Esophagus (tissue), 2 donors: ENCODE measurements around the gene DUSP22. TPM values are rescaled to one million over a fixed set of nuclear protein-coding genes. Genes with fewer than 3 reads are reported as not detected.
A peak's percentile ranks its signal among the peaks of the same experiment; 100 is the strongest.
"Not testable (repeated sequence)": the region's sequence is repeated elsewhere in the genome, so short reads cannot be mapped to it uniquely, and the experiment has no call there.

Source experiments
- H3K27ac ChIP-seq, 2 donors: one replicate each; pipeline ENCODE4 v1.5.1; 2013; ENCODE audit warnings: low read depth in 2 of 2, mild to moderate bottlenecking in 2 of 2, inconsistent platforms in 1 of 2, low read length in 1 of 2, moderate library complexity in 1 of 2
- H3K27me3 ChIP-seq, 2 donors: one replicate each; pipeline ENCODE4 v1.6.1; 2013; ENCODE audit warnings: low read length in 2 of 2, control low read depth in 1 of 2, mild to moderate bottlenecking in 1 of 2; ENCODE audit not compliant: insufficient read depth in 2 of 2, control insufficient read depth in 1 of 2
- H3K36me3 ChIP-seq, 2 donors: one replicate each; pipeline ENCODE4 v1.6.1; 2013; ENCODE audit warnings: low read length in 1 of 2; ENCODE audit not compliant: control insufficient read depth in 2 of 2, insufficient read depth in 2 of 2
- H3K4me1 ChIP-seq, 2 donors: one replicate each; pipeline ENCODE4 v1.6.1; 2013; ENCODE audit warnings: low read length in 1 of 2; ENCODE audit not compliant: control insufficient read depth in 2 of 2, insufficient read depth in 2 of 2
- H3K4me3 ChIP-seq, 2 donors: one replicate each; pipeline ENCODE4 v1.5.1; 2013; ENCODE audit warnings: low read length in 2 of 2, mild to moderate bottlenecking in 2 of 2, low read depth in 1 of 2, moderate library complexity in 1 of 2
- H3K9me3 ChIP-seq, 2 donors: one replicate each; pipeline ENCODE4 v1.6.1; 2013; ENCODE audit warnings: mild to moderate bottlenecking in 2 of 2, low read depth in 1 of 2, low read length in 1 of 2, moderate library complexity in 1 of 2; ENCODE audit not compliant: control insufficient read depth in 2 of 2, insufficient read depth in 1 of 2
- WGBS, 2 donors: extraction: QIAGEN DNeasy Blood & Tissue Kit; methylation state at CpG; one replicate each; pipeline ENCODE4 v1.1.7; 2013; 5-methylcytosine and 5-hydroxymethylcytosine counted together
- polyA plus RNA-seq, 2 donors: library from polyadenylated mRNA; stranded (reverse); fragments of 200-250 nt; gene quantifications; one replicate each; pipeline ENCODE4 v1.2.3, GENCODE V29; 2013
- donor health status: healthy with polysubstance abuse.
- donor health status: Bipolar disorder and iron deficiency.

Gene DUSP22, protein sequence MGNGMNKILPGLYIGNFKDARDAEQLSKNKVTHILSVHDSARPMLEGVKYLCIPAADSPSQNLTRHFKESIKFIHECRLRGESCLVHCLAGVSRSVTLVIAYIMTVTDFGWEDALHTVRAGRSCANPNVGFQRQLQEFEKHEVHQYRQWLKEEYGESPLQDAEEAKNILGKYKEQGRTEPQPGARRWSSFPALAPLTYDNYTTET
- 10 to 100 TPM; 37.4 to 55.3 TPM for polyA plus RNA-seq

DNA sequence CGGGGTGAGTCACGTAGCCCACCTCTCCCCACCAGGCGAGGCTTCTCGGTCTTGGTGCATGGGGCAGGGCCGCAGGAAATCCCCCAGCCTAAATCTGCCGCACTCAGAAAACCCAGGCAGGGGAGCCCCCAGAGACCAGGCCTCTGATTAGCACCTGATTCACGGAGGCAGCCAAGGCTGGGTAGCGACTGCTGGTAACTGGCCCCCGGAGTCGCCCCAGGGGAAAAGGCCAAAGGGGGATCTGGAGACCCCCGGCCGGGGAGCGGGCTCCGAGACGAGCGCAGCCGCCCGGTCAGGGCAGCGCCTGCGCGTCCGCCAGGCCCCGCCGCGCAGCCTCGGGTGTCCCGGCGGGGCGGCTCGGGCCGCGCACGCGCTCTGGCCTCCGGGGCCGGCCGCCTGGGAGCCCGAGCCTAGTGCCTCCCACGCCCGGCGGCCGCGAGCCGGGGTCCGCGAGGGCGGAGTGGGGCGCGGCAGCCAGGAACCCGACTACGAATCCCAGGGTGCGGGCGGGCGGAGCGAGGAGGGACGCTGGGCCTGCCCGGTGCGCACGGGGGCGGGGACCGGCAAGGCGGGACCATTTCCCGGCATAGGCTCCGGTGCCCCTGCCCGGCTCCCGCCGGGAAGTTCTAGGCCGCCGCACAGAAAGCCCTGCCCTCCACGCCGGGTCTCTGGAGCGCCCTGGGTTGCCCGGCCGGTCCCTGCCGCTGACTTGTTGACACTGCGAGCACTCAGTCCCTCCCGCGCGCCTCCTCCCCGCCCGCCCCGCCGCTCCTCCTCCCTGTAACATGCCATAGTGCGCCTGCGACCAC, at the start of gene DUSP22:
DUSP22 (plus strand) TSS at position 791 of the 809 bp plus-strand sequence. CDS start 53 bp downstream, outside the sequence.
- Histone ChIP-seq H3K4me3 (peak within 1 kb of the TSS; percentile 41 to 72), H3K27ac (peak within 1 kb of the TSS; percentile 98 to 100), H3K9me3 (peaks cover 0 to 4% of the 10 kb centered on the region in 2 donors), H3K4me1 (peaks cover 3 to 6% of the 10 kb centered on the region in 2 donors), H3K36me3 (no peaks in the 10 kb centered on the region), H3K27me3 (no peaks in the 10 kb centered on the region)
- 27 to 29% methylated on average over 85 of the region's 85 CpGs for WGBS, 2 donors

DNA sequence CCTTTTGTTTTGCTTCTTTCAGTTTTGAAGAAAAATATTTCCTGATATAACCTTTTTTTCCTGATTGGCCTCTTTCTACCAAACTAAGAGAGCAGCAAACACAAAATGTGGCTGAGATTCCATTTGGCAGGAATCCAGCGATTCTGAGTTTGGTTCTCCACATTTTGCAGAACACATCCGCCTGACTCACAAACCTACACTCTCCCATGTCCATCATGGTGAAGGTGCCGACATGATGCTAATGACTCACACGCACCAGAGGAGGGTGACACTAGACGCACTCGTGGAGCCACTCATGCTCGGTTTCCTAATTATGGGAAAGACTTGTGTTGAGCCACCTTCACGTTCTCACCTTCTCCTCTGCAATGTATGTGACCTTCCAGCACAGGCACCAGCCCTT, 45.9 kb upstream of the DUSP22 start:
- no peaks in the 10 kb centered on the region for H3K4me1 ChIP-seq
- H3K9me3 ChIP-seq: no peaks in the 10 kb centered on the region
- H3K36me3 ChIP-seq: no peaks in the 10 kb centered on the region
- H3K27ac ChIP-seq: no peak overlapping the region
- no peak overlapping the region for H3K4me3 ChIP-seq
- 79 to 85% methylated on average over 8 of the region's 8 CpGs for WGBS, 2 donors
- no peaks in the 10 kb centered on the region for H3K27me3 ChIP-seq

DNA sequence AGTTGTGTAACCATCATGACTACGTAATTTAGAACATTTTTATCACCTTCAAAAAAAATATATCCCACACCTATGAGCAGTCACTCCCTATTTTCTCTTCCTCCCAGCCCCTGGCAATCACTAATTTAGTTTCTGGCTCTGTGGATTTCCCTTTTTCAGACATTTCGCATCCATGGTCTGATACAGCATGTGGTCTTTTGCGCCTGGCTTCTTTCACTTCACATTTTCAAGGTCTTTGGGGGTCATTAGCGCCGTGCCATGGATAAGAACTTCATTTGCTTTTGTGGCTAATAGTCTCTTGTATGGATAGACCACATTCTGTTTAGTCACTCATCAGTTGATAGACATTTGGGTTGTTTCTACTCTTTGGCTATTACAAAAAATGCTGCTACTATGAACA, 44.9 kb upstream of the DUSP22 start:
- no peaks in the 10 kb centered on the region for H3K27me3 ChIP-seq
- no peak overlapping the region for H3K27ac ChIP-seq
- H3K4me3 ChIP-seq: no peak overlapping the region
- WGBS, 2 donors: 78 to 92% methylated on average over 5 of the region's 5 CpGs
- no peaks in the 10 kb centered on the region for H3K4me1 ChIP-seq
- H3K36me3 ChIP-seq: no peaks in the 10 kb centered on the region
- no peaks in the 10 kb centered on the region for H3K9me3 ChIP-seq

DNA sequence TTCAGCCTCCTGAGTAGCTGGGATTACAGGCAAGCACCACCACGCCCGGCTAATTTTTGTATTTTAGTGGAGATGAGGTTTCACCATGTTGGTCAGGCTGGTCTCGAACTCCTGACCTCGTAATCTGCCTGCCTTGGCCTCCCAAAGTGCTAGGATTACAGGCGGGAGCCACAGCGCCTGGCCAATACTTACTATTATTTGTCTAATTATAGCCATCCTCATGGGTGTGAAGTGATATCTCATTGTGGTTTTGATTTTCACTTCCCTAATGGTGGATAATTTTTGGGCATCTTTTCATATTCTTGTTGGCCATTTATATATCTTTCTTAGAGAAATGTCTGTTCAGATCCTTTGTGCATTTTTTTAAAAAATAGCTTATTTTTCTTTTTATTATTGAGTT, 44.2 kb upstream of the DUSP22 start:
- H3K27me3 ChIP-seq, H3K4me3 ChIP-seq, H3K4me1 ChIP-seq, H3K9me3 ChIP-seq, H3K36me3 ChIP-seq, H3K27ac ChIP-seq: not testable (repeated sequence)
- 91% methylated on average over 6 of the region's 6 CpGs for WGBS, 2 donors

DNA sequence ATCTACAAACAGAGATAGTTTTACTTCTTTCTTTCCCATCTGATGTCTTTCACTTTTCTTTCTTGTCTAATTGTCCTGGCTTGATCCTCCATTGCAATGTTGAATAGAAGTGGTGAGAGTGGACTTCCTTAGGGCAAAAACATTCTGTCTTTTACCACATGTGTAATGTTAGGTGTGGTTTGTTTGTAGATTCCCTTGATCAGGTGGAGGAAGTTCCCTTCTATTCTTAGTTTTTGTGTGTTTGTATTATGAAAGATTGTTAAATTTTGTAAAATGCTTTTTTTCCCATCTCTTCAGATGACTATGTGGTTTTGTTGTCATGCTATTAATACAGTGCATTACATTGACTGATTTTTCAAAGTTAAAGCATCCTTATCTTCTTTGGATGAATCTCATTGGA, 41.6 kb upstream of the DUSP22 start:
- H3K27me3 ChIP-seq: no peaks in the 10 kb centered on the region
- H3K4me1 ChIP-seq: no peaks in the 10 kb centered on the region
- H3K9me3 ChIP-seq: no peaks in the 10 kb centered on the region
- no peak overlapping the region for H3K27ac ChIP-seq
- H3K4me3 ChIP-seq: no peak overlapping the region
- no peaks in the 10 kb centered on the region for H3K36me3 ChIP-seq

DNA sequence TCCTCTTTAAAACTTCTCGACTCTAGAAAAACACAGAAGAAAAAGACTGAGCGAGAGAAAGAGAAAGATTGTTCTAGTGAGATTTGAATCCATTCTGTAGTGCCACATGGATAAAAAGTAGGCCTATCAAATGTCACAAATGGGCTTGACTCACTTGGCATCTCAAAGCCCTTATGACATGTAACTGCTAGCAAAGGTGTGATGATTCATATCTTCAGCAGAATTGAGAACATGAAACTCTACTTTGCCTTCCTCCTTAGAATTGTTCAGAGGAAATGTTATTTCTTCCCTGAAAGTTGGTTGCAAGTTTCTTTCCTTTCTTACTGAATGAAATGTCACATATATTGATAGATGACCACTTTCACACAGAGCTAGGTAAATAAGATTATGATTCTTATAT, 40.4 kb upstream of the DUSP22 start:
- WGBS, 2 donors: 49 to 67% methylated on average over 2 of the region's 2 CpGs
- Histone ChIP-seq H3K27me3 (no peaks in the 10 kb centered on the region), H3K36me3 (no peaks in the 10 kb centered on the region), H3K27ac (peak overlapping the region in 1 of 2 donors; percentile 38), H3K9me3 (no peaks in the 10 kb centered on the region), H3K4me1 (no peaks in the 10 kb centered on the region), H3K4me3 (no peak overlapping the region)

DNA sequence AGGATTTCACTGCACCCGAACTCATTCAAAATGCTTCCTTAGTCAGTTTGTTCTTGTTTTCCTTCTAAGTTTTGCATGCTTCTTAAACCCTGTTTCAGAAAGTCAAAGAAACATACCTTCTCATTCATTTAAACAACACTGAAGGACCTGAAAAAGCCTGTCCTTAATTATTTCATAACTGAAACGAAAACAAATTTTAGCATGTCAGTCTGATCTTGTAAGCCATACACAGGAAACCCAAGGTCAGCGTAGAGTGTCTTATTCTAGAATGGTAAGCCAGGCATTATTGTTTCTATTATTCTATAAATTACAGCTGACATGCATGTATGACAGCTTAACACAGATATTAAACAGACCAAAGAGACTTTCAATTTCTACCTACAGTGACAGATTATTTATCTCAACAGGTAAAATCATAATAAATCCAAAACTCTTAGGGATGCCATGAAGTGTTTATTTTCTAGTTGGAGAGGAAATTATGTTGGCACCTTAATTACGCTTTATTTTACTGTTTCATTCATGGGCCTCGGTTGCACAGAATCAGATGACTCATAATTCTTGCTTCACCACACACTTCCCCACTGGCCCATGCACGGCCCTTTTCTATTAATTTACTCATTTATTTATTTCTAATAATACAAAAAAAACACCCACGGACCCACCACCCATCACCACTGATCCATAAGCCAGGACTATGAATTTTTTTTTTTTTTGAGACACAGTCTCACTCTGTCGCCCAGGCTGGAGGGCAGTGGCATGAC, 39.3 kb upstream of the DUSP22 start:
- Histone ChIP-seq H3K4me1 (peaks cover 0 to 2% of the 10 kb centered on the region in 2 donors), H3K4me3 (no peak overlapping the region), H3K36me3 (no peaks in the 10 kb centered on the region), H3K9me3 (no peaks in the 10 kb centered on the region), H3K27me3 (no peaks in the 10 kb centered on the region), H3K27ac (no peak overlapping the region)
- WGBS, 2 donors: 34 to 53% methylated on average over 8 of the region's 8 CpGs

DNA sequence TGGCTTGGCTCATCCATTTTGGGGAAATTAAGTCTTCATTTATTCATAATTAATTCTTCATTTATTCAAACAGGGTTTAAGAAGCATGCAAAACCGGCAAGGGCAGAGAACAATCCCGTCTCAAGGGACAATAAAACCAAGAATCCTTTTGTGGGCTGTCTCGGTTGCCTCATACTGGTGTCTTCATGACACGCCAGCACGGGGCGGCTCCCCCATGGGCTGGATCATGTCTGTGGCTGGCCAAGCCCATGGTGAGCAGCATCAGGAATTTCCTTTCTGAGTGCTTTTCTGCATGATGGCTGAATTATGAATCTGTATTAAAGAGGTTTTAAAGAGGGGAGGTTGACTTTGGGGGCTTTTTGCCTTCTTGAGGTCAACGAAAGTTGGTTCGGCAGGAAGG, 38.3 kb upstream of the DUSP22 start:
- Histone ChIP-seq H3K27me3 (no peaks in the 10 kb centered on the region), H3K27ac (no peak overlapping the region), H3K9me3 (no peaks in the 10 kb centered on the region), H3K4me1 (peaks cover 0 to 2% of the 10 kb centered on the region in 2 donors), H3K4me3 (no peak overlapping the region), H3K36me3 (no peaks in the 10 kb centered on the region)
- 67 to 72% methylated on average over 8 of the region's 8 CpGs for WGBS, 2 donors

DNA sequence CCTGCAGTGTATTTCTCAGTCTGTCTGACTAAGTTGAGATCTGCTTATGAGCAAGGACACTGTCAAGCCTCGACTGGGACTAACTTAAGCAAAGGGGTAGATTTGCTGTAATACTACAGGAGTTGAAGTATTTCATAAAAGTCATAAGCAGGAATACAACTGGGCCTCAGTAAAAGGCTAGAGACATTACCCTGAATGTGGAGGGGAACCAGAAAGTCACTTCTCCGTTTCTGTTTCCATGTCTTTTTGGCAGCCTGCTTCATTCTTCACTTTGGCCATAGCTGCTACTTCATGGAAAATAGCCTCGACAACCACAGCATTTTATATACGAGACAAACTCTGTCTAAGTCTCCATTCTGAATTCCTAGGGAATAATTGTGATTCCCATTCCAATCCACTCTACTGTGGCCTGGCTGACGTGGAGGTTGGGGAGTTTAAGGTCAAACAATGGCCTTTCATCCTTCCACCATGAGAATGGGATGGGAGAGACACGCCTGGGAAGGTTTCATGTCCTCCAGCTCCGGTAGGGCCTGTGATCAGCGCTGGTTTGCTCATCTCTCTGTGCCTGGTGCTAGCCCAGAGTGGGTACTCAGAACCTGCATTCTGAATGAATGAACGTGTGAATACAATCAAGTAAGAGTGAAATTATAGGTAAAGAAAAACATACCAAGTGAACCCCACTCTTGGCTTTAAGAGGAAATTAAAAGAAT, 37.1 kb upstream of the DUSP22 start:
- Histone ChIP-seq H3K27ac (no peak overlapping the region), H3K9me3 (no peaks in the 10 kb centered on the region), H3K4me1 (peaks cover 0 to 2% of the 10 kb centered on the region in 2 donors), H3K4me3 (no peak overlapping the region), H3K27me3 (no peaks in the 10 kb centered on the region), H3K36me3 (no peaks in the 10 kb centered on the region)
- 88 to 94% methylated on average over 9 of the region's 9 CpGs for WGBS, 2 donors
